ENCODE data around the gene MTMR12.

- TF ChIP-seq, protein P1, sequence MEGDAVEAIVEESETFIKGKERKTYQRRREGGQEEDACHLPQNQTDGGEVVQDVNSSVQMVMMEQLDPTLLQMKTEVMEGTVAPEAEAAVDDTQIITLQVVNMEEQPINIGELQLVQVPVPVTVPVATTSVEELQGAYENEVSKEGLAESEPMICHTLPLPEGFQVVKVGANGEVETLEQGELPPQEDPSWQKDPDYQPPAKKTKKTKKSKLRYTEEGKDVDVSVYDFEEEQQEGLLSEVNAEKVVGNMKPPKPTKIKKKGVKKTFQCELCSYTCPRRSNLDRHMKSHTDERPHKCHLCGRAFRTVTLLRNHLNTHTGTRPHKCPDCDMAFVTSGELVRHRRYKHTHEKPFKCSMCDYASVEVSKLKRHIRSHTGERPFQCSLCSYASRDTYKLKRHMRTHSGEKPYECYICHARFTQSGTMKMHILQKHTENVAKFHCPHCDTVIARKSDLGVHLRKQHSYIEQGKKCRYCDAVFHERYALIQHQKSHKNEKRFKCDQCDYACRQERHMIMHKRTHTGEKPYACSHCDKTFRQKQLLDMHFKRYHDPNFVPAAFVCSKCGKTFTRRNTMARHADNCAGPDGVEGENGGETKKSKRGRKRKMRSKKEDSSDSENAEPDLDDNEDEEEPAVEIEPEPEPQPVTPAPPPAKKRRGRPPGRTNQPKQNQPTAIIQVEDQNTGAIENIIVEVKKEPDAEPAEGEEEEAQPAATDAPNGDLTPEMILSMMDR (IDR thresholded peaks at IDR 0.05; ENCODE audit: extremely low read depth in 1 of 2, insufficient read depth in 1 of 2, low read depth in 1 of 2, low read length in 2 of 2) = no peak
- TF ChIP-seq JUN (IDR thresholded peaks at IDR 0.05; ENCODE audit: borderline replicate concordance, insufficient read depth, insufficient read length, low read depth) = no peak
- TF ChIP-seq POLR2AphosphoS5 (IDR thresholded peaks at IDR 0.05; ENCODE audit: insufficient read depth, low read depth, low read length) = no peak
- no peak for TF ChIP-seq POLR2A (IDR thresholded peaks at IDR 0.05; ENCODE audit: low read depth, low read length)
- TF ChIP-seq EZH2 (IDR thresholded peaks at IDR 0.05; ENCODE audit: borderline replicate concordance, low read depth, low read length, severe bottlenecking) = no peak
- TF ChIP-seq, protein P2, sequence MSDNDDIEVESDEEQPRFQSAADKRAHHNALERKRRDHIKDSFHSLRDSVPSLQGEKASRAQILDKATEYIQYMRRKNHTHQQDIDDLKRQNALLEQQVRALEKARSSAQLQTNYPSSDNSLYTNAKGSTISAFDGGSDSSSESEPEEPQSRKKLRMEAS (IDR thresholded peaks at IDR 0.05; ENCODE audit: insufficient read depth, insufficient read length) = no peak
Measured at GRCh38 chr5:32206509-32207354, 106.0 kb downstream of the MTMR12 start.
